Astrocyte (in vitro differentiated cells and primary cell): ENCODE results near the gene PALM2AKAP2. TPM values are rescaled to one million over a fixed set of nuclear protein-coding genes. Genes with fewer than 3 reads are reported as not detected.

ENCODE experiments used
- DNase-seq: peaks from one replicate; pipeline ENCODE4 v3.0.0-alpha.2; 2010; ENCODE audit warnings: low read depth
- FAIRE-seq: peaks from 2 replicates; lab custom pipeline; 2011; peaks lifted over from hg19 to GRCh38; lab: Jason Lieb, UNC
- H2AFZ ChIP-seq: 2 replicates; pipeline ENCODE4 v1.6.0; 2012; ENCODE audit warnings: low read depth, low read length, inconsistent platforms
- H3K27ac ChIP-seq: 2 replicates; pipeline ENCODE4 v1.5.1; 2011; ENCODE audit warnings: low read depth, low read length, inconsistent platforms
- H3K27me3 ChIP-seq: 2 replicates; pipeline ENCODE4 v1.6.0; 2011; ENCODE audit warnings: low read length, inconsistent platforms; ENCODE audit not compliant: insufficient read depth
- H3K36me3 ChIP-seq: 2 replicates; pipeline ENCODE4 v1.5.1; 2011; ENCODE audit warnings: low read length, inconsistent platforms; ENCODE audit not compliant: insufficient read depth
- H3K4me1 ChIP-seq: 2 replicates; pipeline ENCODE4 v1.5.1; 2011; ENCODE audit warnings: low read length, inconsistent platforms; ENCODE audit not compliant: insufficient read depth
- H3K4me2 ChIP-seq: 2 replicates; pipeline ENCODE4 v1.6.0; 2012; ENCODE audit warnings: low read length, inconsistent platforms
- H3K4me3 ChIP-seq: 2 replicates; pipeline ENCODE4 v1.5.1; 2011; ENCODE audit warnings: low read depth, mild to moderate bottlenecking, low read length, inconsistent platforms; ENCODE audit not compliant: insufficient read depth
- H3K79me2 ChIP-seq: 2 replicates; pipeline ENCODE4 v1.6.0; 2012; ENCODE audit warnings: mild to moderate bottlenecking, low read length, inconsistent platforms; ENCODE audit not compliant: insufficient read depth
- H3K9ac ChIP-seq: 2 replicates; pipeline ENCODE4 v1.6.0; 2012; ENCODE audit warnings: mild to moderate bottlenecking, low read length, inconsistent platforms
- H3K9me3 ChIP-seq: 2 replicates; pipeline ENCODE4 v1.5.1; 2012; ENCODE audit warnings: low read depth, mild to moderate bottlenecking, low read length, inconsistent platforms; ENCODE audit not compliant: insufficient read depth
- H4K20me1 ChIP-seq: 2 replicates; pipeline ENCODE4 v1.6.0; 2012; ENCODE audit warnings: low read length, inconsistent platforms; ENCODE audit not compliant: insufficient read depth
- H3K27ac Mint-ChIP-seq: one replicate; pipeline ENCODE4 v1.8.0; 2021; ENCODE audit warnings: mild to moderate bottlenecking, mixed read lengths; ENCODE audit not compliant: unreplicated experiment
- H3K27me3 Mint-ChIP-seq: one replicate; pipeline ENCODE4 v1.8.0; 2021; ENCODE audit warnings: low read depth, mixed read lengths; ENCODE audit not compliant: unreplicated experiment
- H3K36me3 Mint-ChIP-seq: one replicate; pipeline ENCODE4 v1.8.0; 2021; ENCODE audit warnings: low read depth, mixed read lengths; ENCODE audit not compliant: unreplicated experiment
- H3K4me1 Mint-ChIP-seq: one replicate; pipeline ENCODE4 v1.8.0; 2021; ENCODE audit warnings: low read depth, mixed read lengths; ENCODE audit not compliant: unreplicated experiment
- H3K4me3 Mint-ChIP-seq: one replicate; pipeline ENCODE4 v1.8.0; 2021; ENCODE audit warnings: mild to moderate bottlenecking, moderate library complexity, mixed read lengths; ENCODE audit not compliant: unreplicated experiment
- H3K9me3 Mint-ChIP-seq: one replicate; pipeline ENCODE4 v1.8.0; 2021; ENCODE audit warnings: mild to moderate bottlenecking, mixed read lengths; ENCODE audit not compliant: unreplicated experiment
- CTCF ChIP-seq: IDR thresholded peaks from 2 replicates; pipeline ENCODE4 v1.5.1; 2011; ENCODE audit warnings: low read depth, mild to moderate bottlenecking, inconsistent platforms, low read length, moderate library complexity; ENCODE audit not compliant: insufficient read depth
- EZH2 ChIP-seq: IDR thresholded peaks from 2 replicates; pipeline ENCODE4 v1.6.1; 2012; ENCODE audit warnings: mild to moderate bottlenecking, low read length, inconsistent platforms; ENCODE audit not compliant: insufficient read depth
- total RNA-seq: library from RNA; stranded (reverse); gene quantifications from 2 replicates; pipeline ENCODE4 v1.2.1, GENCODE V29; 2021

The PALM2AKAP2 gene
- total RNA-seq, 1 donor from 2014 or later, result 58.1 TPM

GRCh38 chr9:109739760-109740159 is 40.2 kb upstream of the PALM2AKAP2 start:
- Histone ChIP-seq H3K79me2 (no peaks in the 10 kb centered on the region), H3K27me3 (no peaks in the 10 kb centered on the region), H3K4me2 (no peak overlapping the region), H3K4me3 (no peak overlapping the region), H2AFZ (no peak overlapping the region), H3K4me1 (no peaks in the 10 kb centered on the region), H3K36me3 (no peaks in the 10 kb centered on the region), H3K9me3 (no peaks in the 10 kb centered on the region), H3K9ac (no peak overlapping the region), H3K27ac (no peak overlapping the region), H4K20me1 (no peaks in the 10 kb centered on the region)
- Mint-ChIP-seq H3K27ac (no peak overlapping the region), H3K4me3 (no peak overlapping the region), H3K9me3 (no peaks in the 10 kb centered on the region), H3K4me1 (peaks cover 18% of the 10 kb centered on the region), H3K27me3 (peaks cover 2% of the 10 kb centered on the region), H3K36me3 (no peaks in the 10 kb centered on the region)
- DNase-seq (no peak), FAIRE-seq (no peak)
- TF ChIP-seq CTCF (no peak), EZH2 (no peak)

GRCh38 chr9:109742776-109743348 is 37.1 kb upstream of the PALM2AKAP2 start:
- peaks cover 26% of the 10 kb centered on the region for H3K4me1 Mint-ChIP-seq

More at GRCh38 chr9:109742776-109743348, 37.1 kb upstream of the PALM2AKAP2 start:
- Mint-ChIP-seq H3K27me3 (peaks cover 2% of the 10 kb centered on the region), H3K36me3 (no peaks in the 10 kb centered on the region), H3K9me3 (no peaks in the 10 kb centered on the region), H3K4me3 (peak overlapping the region; percentile 46), H3K27ac (no peak overlapping the region)
- Histone ChIP-seq H4K20me1 (no peaks in the 10 kb centered on the region), H3K79me2 (no peaks in the 10 kb centered on the region), H3K4me1 (peaks cover 13% of the 10 kb centered on the region), H3K36me3 (no peaks in the 10 kb centered on the region), H3K27ac (no peak overlapping the region), H3K4me3 (no peak overlapping the region), H2AFZ (no peak overlapping the region), H3K9me3 (no peaks in the 10 kb centered on the region), H3K9ac (no peak overlapping the region), H3K27me3 (no peaks in the 10 kb centered on the region), H3K4me2 (peak overlapping the region; percentile 21)
- DNase-seq (peak; percentile 70), FAIRE-seq (no peak)
- TF ChIP-seq EZH2, result no peak
- no peak for TF ChIP-seq CTCF
